Measurements from ENCODE around the gene UBE3A.
"Not testable (repeated sequence)": the region's sequence is repeated elsewhere in the genome, so short reads cannot be mapped to it uniquely, and the experiment has no call there.

Gene UBE3A

DNA sequence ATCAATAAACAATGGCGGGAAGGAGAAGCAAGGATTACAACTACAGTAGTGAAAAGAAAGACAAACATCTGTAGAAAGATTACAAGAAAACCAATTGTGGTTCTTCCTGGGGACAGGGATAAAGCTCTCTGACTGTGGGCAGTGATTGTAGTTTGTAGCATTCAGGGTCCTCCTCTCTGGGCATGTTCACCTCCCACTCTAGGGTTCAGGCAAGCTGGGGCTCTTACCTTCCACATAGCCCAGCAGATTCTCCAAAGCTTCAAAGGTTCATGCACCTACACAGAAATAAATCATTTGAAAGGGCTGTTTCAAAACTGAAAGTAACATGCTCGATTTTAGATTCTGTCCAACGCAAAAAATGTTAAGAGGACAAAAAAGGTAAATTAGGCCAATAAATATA, 17.4 kb upstream of the UBE3A start:
- no peak for DNase-seq (ENCODE audit: low spot score)
- in situ Hi-C loops (cut with MboI; ENCODE audit: low pct_unique_long_range_greater_than_20kb, low sequenced_read_pairs, unreplicated experiment), result no loop called here
- TF ChIP-seq, protein P1, sequence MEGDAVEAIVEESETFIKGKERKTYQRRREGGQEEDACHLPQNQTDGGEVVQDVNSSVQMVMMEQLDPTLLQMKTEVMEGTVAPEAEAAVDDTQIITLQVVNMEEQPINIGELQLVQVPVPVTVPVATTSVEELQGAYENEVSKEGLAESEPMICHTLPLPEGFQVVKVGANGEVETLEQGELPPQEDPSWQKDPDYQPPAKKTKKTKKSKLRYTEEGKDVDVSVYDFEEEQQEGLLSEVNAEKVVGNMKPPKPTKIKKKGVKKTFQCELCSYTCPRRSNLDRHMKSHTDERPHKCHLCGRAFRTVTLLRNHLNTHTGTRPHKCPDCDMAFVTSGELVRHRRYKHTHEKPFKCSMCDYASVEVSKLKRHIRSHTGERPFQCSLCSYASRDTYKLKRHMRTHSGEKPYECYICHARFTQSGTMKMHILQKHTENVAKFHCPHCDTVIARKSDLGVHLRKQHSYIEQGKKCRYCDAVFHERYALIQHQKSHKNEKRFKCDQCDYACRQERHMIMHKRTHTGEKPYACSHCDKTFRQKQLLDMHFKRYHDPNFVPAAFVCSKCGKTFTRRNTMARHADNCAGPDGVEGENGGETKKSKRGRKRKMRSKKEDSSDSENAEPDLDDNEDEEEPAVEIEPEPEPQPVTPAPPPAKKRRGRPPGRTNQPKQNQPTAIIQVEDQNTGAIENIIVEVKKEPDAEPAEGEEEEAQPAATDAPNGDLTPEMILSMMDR (IDR thresholded peaks at IDR 0.05; ENCODE audit: extremely low read depth, insufficient read depth, missing control alignments), result no peak

DNA sequence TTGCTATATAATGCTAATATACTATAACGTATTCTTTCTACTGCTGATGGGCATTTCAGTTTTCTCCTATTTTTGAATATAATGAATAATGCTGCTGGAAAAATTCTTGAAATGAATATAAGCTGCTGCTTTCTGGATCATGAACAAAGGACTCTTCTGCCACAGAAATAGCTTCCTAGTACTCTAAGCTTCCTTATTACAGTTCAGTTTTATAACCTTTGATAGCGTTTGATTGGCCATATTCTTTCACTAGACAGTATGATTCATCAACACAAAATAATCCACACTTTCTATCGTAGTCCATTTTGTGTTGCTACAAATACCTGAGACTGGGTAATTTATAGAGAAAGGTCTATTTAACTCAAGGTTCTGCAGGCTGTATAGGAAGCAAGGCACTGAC, 16.4 kb upstream of the UBE3A start:
- TF ChIP-seq, protein P1 (IDR thresholded peaks at IDR 0.05; ENCODE audit: extremely low read depth, insufficient read depth, missing control alignments), result no peak
- in situ Hi-C loops (cut with MboI; ENCODE audit: low pct_unique_long_range_greater_than_20kb, low sequenced_read_pairs, unreplicated experiment), result no loop called here
- no peak for DNase-seq (ENCODE audit: low spot score)

DNA sequence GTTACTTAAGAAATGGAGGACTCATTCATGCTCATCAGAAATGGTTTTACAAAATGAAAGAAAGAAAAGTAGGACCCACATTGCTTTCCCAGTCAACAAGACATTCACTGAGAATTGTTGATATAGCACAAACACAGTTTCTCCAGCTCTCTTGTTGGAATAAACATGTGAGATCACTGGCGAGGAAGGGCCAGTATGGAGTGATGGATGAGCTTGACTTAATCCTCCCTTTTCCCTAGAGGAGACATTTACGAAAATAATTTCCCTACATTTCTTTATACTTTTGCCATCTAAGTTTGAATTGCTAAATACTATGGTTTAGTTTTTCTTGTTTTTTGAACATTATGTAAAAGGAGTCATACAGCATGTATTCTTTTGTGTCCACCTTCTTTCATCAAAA, 15.9 kb upstream of the UBE3A start:
- DNase-seq (ENCODE audit: low spot score), result no peak
- TF ChIP-seq, protein P1 (IDR thresholded peaks at IDR 0.05; ENCODE audit: extremely low read depth, insufficient read depth, missing control alignments), result no peak
- in situ Hi-C loops (cut with MboI; ENCODE audit: low pct_unique_long_range_greater_than_20kb, low sequenced_read_pairs, unreplicated experiment), result no loop called here

DNA sequence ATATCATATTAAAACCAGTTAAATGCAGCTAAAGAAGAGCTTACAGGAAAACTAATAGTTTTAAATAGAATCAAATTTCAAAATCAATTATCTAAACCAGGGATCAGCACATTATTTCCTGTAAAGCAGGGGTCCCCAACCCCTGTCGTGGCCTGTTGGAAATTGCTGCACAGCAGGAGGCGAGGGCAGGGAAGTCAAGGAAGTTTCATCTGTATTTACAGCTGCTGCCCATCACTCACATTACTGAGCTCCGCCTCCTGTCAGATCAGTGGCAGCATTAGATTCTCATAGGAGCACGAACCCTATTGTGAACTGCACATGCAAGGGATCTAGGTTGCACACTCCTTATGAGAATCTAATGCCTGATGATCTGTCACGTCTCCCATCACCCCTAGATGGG, 14.4 kb upstream of the UBE3A start:
- in situ Hi-C loops (cut with MboI; ENCODE audit: low pct_unique_long_range_greater_than_20kb, low sequenced_read_pairs, unreplicated experiment); DNase-seq (ENCODE audit: low spot score): not testable (repeated sequence)

DNA sequence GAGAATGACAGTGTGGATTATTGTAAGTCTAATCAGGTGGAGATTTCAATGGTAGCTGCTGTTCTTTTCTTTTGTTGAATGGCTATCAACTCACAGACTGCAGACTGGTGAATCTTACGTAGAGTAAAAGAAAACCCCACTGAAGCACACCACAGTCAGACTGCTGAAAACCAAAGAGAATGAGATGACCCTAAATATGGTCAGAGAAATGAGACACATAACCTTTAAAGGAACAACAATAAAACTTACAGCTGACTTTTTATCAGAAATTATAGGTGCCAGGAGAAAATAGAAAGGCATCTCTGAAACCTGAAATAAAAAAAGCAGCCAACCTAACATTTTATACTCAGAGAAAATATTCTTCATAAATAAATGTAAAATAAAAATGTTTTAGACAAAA, 12.7 kb upstream of the UBE3A start:
- in situ Hi-C loops (cut with MboI; ENCODE audit: low pct_unique_long_range_greater_than_20kb, low sequenced_read_pairs, unreplicated experiment), result no loop called here
- DNase-seq (ENCODE audit: low spot score), result no peak
- TF ChIP-seq, protein P1 (IDR thresholded peaks at IDR 0.05; ENCODE audit: extremely low read depth, insufficient read depth, missing control alignments), result no peak

DNA sequence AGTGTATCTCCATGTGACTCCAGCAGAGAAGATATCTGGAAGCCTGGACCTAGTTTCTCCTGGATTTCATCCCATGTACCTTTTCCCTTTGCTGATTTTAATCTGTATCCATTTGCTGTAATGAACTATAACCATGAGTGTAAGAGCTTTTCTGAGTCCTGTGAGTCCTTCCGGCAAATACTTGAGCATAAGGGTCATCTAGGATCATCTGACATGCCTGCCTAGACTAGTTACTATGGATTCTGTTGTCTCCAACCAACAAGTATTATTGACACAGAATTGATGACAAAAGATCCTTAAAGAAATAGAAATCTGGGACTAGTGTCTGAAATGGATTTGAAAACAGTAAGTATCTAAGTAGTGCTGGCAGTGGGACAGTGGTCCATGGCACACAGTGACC, 11.3 kb upstream of the UBE3A start:
- no peak for DNase-seq (ENCODE audit: low spot score)
- TF ChIP-seq, protein P1 (IDR thresholded peaks at IDR 0.05; ENCODE audit: extremely low read depth, insufficient read depth, missing control alignments), result no peak
- in situ Hi-C loops (cut with MboI; ENCODE audit: low pct_unique_long_range_greater_than_20kb, low sequenced_read_pairs, unreplicated experiment), result no loop called here

DNA sequence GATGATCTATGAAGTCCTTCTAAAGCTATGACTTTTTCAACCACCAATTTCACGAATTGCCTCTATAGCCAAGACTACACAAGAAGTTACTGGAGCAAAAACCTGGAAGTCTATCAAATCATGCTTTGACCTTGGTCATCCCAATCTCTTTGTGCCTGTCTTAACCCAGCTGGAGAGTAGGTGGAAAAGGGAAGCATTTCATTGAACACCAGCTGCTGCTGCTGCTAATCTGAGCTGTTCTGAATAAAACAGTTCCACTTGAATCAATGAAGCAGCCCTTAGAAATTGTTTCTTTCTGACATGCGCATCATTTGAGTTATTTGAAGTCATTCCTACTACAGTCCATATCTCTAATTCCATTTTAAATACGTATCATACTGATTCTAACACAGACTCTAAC, 7.3 kb upstream of the UBE3A start:
- in situ Hi-C loops (cut with MboI; ENCODE audit: low pct_unique_long_range_greater_than_20kb, low sequenced_read_pairs, unreplicated experiment), result loop anchor here (25.0 kb wide), 1 partner anchor 484 kb away; the partner anchor contains the start of genes SNRPN and SNURF
- no peak for DNase-seq (ENCODE audit: low spot score)
- TF ChIP-seq, protein P1 (IDR thresholded peaks at IDR 0.05; ENCODE audit: extremely low read depth, insufficient read depth, missing control alignments), result no peak
